HG03135 (cell line): ENCODE data around the gene IL23R.
A peak's percentile ranks its signal among the peaks of the same experiment; 100 is the strongest.
"Not testable (repeated sequence)": the region's sequence is repeated elsewhere in the genome, so short reads cannot be mapped to it uniquely, and the experiment has no call there.

Experiments used
- ATAC-seq: cut with Tn5 transposase; IDR thresholded peaks from one replicate; pipeline ENCODE4 v1.9.1; 2021; ENCODE audit warnings: mild to moderate bottlenecking, moderate library complexity; ENCODE audit not compliant: unreplicated experiment

The IL23R gene

GRCh38 chr1:67166196-67166595 lies at the start of gene IL23R:
Gene IL23R (plus strand): TSS chr1:67166454. CDS start chr1:67168121, 1,667 bp downstream.
- peak; percentile 71 for ATAC-seq

GRCh38 chr1:67118191-67118590 lies 48.1 kb upstream of the IL23R start:
- no peak for ATAC-seq

GRCh38 chr1:67118646-67119045 lies 47.6 kb upstream of the IL23R start:
- no peak for ATAC-seq

GRCh38 chr1:67120855-67121619 lies 45.2 kb upstream of the IL23R start:
- ATAC-seq, result no peak

- no peak for ATAC-seq
These were observed 41.8 kb upstream of the IL23R start for GRCh38 chr1:67124455-67124854.

GRCh38 chr1:67126111-67126746 lies 40.0 kb upstream of the IL23R start:
- no peak for ATAC-seq

- no peak for ATAC-seq
These were observed 39.3 kb upstream of the IL23R start for GRCh38 chr1:67126974-67127373.

- no peak for ATAC-seq
These were observed 35.6 kb upstream of the IL23R start for GRCh38 chr1:67130673-67131072.

- no peak for ATAC-seq
These were observed 33.1 kb upstream of the IL23R start for GRCh38 chr1:67133177-67133576.

GRCh38 chr1:67134695-67135094 lies 31.6 kb upstream of the IL23R start, which contains the start of gene C1orf141:
Gene C1orf141 (minus strand): TSS chr1:67134970. CDS start chr1:67127240, 7,730 bp downstream.
- no peak for ATAC-seq

- no peak for ATAC-seq
These were observed 30.9 kb upstream of the IL23R start for GRCh38 chr1:67135354-67135753.

- no peak for ATAC-seq
These were observed 28.9 kb upstream of the IL23R start for GRCh38 chr1:67137307-67137753.

- ATAC-seq, result no peak
These were observed 27.3 kb upstream of the IL23R start for GRCh38 chr1:67138813-67139499.

GRCh38 chr1:67140460-67140859 lies 25.8 kb upstream of the IL23R start:
- no peak for ATAC-seq

GRCh38 chr1:67141832-67142231 lies 24.4 kb upstream of the IL23R start:
- not testable (repeated sequence) for ATAC-seq

GRCh38 chr1:67142931-67143330 lies 23.3 kb upstream of the IL23R start:
- no peak for ATAC-seq

- ATAC-seq, result no peak
These were observed 22.3 kb upstream of the IL23R start for GRCh38 chr1:67143966-67144365.

GRCh38 chr1:67144696-67145095 lies 21.6 kb upstream of the IL23R start:
- ATAC-seq, result no peak

- ATAC-seq, result no peak
These were observed 20.2 kb upstream of the IL23R start for GRCh38 chr1:67146101-67146500.

GRCh38 chr1:67146539-67146938 lies 19.7 kb upstream of the IL23R start:
- no peak for ATAC-seq

GRCh38 chr1:67147973-67148372 lies 18.3 kb upstream of the IL23R start:
- ATAC-seq, result not testable (repeated sequence)
